G401 (cell line): ENCODE results near the gene TC2N. TPM values are rescaled to one million over a fixed set of nuclear protein-coding genes. Genes with fewer than 3 reads are reported as not detected.

Experiments
- DNase-seq: peaks from one replicate; pipeline ENCODE4 v3.0.0-alpha.2; 2015; ENCODE audit warnings: low spot score
- in situ Hi-C: cut with HindIII; loops from 2 replicates; pipeline ENCODE4 v1.10.0; 2016; ENCODE audit warnings: low sequenced_read_pairs, mixed read lengths
- total RNA-seq: library from RNA; depleted of rRNA; stranded (reverse); fragments of >200 nt; shearing (Covaris generic); gene quantifications from 2 replicates; pipeline ENCODE4 v1.2.3, GENCODE V29; 2014

Gene TC2N
- total RNA-seq, 1 experiment from 2014 or later, result not detected

DNA sequence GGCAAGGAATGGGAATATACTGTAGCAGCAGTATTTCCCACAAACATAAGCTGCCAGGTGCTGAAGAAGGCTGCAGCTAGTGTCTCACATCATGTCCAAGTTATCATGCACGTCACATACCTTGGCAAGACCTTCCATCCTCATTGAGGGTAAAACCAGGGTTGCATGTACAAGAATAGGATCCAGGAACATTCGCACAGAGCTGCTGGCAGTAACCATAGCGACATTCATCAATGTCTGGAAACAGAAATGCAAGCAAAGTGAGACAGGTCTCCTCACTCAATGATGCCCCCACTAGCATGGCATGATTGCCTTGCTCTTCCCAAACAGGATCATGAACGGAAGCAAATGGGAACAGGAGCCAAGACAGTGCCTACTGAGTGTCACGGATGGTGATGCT lies 23.8 kb upstream of the TC2N start:
- no peak for DNase-seq
- in situ Hi-C loops, result no loop called here

DNA sequence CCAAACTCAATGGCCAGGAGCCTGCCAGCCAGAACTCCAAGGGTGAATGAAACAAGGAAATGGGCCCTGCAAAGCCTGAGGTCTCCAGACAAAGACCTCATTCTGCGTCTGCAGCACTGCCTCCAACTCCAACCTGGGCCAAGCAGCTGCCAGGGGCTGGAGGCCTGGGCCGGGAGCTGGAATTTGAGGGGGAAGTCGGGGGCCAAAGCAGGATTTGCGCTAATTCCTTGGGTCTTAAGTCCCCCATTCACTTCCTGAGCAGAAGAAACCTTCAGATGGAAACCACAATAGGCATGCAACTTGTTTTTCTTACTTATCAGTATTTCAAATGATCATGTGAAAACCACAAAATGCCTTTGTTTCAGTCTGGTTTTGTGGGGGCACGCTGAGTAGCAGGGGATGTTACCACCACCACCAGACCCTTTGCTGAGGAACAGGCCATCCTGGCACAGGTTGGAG lies 23.0 kb upstream of the TC2N start:
- in situ Hi-C loops, result no loop called here
- DNase-seq, result no peak

DNA sequence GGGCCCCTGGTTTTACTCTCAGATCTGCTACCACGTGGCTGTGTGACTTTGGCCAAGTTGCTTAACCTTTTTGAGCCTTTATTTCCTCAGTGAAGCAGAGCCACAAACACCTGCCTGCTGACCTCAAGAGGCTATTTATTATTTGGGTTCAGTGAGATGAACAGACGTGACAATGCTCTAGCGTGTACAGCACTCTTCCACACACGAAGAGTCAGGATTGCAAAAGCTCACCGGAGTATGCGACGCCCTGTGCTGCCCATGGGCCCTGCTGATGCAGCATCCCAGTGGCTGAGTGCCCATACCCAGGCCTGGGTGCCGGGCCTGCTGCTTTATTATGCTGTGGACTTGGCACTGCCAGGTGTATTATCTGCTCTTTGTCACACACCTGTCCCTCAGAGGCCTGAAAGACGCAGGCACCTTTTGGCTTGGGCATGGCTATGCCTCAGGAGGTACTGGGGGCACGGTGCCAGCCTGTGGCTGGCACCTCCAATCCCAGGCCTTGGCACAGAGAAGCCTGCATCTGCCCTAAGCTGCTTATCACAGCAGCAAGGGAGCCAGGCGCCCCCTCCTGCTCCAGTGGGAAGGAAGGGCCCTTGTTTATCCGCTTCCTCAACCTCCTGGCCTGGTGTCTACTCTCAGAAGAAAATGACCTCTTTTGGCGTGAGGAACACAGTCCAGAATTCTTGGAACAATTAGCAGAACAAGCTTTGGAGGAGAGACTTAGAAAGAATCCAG lies 22.3 kb upstream of the TC2N start:
- in situ Hi-C loops, result no loop called here
- DNase-seq, result peak; percentile 27

DNA sequence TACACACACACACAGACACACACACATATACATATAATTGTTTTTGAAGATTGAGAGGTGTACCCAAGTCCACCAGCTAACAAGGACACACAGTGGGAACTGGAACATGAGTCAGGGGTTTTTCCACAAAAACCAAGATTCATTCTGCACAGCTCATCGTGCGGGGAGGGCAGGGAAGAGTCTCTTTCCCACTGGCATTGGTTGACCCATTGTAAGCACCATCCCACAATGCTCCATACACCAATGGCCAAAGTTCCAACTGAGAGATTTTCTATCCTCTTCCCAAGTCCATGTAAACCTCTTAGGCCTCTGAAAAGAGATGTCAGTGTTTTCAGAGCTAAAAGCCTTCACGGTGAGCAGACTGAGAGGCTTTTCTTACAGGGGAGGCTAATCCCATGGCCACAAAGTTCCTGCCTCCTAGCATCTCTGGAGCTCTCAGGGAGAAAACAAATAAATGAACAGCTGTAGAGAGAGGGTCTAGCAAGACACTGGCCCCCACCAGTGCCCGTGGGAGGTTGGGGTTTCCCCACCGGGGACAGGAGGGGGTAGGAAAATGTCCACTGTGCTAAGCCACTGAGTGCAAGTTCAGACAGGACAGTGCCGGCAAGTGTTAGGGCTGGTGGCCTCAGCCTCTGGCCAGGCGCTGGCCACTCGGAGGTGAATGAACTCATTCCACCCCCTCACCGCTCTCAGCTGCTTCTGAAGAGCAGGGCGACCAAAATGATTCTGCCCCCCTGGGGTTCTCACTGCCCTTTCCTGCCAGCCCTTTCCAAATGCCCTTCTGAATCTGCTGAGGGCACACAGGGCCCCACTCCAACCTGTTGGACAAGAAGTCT lies 21.5 kb upstream of the TC2N start:
- in situ Hi-C loops, result no loop called here
- DNase-seq, result no peak

DNA sequence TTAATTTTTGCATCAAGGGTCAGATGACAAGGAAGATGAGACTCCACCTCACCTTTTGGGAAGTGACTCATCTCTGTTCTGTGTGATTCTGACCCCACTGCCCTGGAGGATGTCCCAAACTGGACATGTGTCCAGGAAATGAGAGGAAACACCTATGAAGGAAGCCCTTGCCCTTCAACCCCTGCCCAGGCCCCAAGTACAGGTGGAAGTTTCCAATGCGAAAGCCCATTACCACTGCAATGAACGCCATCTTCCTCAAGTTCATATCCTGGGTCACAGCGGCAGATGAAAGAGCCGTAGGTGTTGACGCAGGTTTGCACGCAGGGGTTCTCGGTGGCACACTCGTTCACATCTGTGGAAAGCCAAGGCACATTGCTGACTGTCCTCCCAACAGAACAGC lies 19.6 kb upstream of the TC2N start:
- in situ Hi-C loops, result no loop called here
- DNase-seq, result no peak

DNA sequence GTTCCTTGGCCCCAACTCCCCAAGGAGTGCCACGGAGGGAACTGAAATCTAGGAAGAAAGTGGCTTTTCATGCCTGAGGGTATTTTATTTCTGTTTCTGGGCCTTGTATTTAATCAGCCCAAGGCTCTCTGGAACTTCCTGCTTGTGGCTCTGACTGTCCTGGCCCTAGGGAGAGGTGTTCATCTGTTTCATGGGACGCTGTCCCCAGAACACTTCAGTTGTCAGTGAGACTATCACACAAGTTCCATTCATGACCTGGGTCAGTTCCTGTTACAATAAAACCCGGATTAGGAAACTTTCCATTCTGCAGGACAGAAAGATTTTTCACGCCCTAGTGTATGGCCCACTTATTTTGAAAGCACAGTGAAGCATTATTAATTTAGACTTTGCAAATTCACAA lies 18.5 kb upstream of the TC2N start:
- in situ Hi-C loops, result no loop called here
- no peak for DNase-seq

DNA sequence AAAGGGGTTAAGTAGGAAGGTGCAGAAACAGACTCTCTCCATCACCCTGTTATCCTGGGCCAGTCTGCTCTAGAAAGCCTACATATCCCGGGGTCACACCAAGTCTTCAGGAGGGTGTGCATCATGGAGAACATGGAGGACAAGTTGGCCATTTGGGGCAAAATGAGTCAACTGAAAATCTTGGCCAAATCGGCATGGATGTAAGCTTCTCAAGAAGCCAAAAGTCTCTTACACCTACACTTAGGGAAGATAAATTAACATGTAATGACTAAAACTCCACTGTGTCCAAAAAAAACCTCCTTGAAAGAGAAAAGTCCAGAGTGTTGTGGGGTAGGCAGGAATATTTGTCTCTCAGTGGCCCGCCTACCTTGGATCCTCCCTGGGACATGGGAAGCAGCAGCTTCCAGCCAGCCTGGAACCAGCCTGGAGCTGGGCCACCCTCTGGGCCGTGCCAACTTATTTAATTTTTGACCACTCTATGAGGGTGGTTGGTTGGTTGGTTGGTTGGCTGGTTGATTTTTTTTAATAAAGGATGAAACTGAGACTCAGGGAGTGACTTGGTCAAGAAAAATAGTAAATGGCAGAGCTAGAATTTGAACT lies 17.9 kb upstream of the TC2N start:
- in situ Hi-C loops, result no loop called here
- no peak for DNase-seq

DNA sequence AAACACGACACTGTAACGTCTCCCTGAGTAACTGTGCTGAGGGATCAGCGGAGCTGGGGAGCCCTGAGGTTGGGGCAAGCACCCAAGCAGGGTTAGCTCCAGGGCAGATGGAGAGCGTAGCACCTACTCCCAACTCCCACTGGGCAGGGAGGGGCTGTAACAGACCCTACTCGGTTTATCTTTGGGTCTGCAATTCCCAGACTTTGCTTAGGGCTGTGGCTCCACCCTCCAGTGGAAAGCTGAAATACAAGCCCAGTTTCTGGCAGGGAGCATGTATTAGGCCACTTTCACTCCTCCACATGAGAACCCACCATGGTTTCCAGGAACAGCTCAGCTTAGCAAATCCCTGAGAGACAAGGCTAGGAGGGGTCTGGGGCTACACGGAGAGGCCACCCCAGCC lies 17.3 kb upstream of the TC2N start:
- no peak for DNase-seq
- in situ Hi-C loops, result no loop called here

DNA sequence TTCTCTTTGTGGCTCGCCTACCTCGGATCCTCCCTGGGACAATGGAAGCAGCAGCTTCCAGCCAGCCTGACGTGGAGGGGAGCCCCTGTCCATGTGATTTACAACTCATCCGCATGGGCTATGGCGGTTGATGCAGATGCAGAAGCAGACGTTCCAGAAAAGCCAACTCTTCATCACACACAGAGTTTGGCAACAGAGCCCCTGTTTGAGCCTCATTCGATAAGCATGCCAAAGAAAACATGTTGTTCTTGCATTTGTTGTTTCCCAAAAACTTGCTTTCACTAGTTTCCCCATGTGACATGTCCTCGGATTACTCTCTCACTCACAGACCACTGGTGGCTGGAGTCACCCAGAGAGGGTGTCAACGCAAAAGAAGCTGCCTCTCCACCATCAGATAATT lies 16.4 kb upstream of the TC2N start:
- no peak for DNase-seq
- in situ Hi-C loops, result no loop called here

DNA sequence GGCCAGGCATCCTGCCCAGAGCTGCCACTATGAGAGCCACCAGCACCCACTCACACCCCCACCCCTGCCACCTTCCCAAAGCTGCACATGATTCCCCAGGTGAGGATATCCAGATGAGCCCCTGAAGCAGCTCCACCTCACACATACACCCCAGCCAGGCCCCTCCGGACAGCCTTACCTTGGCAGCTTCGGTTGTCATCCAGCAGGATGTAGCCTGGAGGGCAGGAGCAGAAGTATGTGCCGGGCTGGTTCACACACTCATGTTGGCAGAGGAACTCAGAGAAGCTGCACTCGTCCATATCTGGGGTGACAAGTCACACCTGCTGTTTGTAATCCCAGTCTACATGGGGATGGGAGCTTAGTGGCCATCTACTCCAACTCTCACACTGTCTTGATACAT lies 15.4 kb upstream of the TC2N start:
- in situ Hi-C loops, result no loop called here
- DNase-seq, result no peak

DNA sequence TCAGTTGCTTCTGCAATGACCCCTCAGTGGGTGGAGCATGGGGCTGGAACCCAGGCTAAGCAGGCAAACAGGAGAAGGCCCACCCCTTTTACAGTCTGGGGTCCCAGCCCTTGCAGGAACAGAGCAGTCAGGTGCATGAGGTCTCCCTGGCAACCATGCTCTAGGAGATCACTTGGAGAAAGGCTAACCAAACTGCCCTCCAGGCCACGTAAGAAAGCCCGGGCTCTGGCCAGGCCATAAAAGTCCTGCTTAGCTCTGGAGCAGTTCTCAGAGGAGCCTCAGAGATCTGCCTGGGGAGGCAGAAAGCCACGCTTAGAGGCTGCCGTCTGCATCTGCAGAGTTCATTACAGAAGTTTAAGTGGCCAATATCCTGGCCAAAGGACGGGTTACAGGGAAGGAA lies 15.0 kb upstream of the TC2N start:
- in situ Hi-C loops, result no loop called here
- no peak for DNase-seq

DNA sequence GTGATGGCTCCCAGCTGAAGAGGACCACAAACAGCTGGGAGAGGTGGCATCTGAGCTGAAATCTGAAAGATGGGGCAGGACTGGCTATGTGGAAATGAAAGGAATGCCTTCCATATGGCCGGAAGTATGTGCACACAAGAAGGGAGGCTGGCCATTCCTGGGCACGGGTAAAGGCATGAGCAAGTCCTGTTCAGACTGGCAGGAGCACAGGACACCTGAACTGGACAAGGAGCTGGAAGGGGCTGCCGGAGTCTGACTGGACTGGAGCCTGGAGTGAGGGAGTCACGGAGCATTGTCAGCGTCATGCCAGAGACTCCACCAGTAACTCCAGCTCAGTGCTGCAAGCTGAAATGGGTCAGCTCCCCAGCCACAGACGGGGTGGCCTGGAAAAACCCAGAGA lies 11.9 kb upstream of the TC2N start:
- in situ Hi-C loops, result no loop called here
- no peak for DNase-seq

DNA sequence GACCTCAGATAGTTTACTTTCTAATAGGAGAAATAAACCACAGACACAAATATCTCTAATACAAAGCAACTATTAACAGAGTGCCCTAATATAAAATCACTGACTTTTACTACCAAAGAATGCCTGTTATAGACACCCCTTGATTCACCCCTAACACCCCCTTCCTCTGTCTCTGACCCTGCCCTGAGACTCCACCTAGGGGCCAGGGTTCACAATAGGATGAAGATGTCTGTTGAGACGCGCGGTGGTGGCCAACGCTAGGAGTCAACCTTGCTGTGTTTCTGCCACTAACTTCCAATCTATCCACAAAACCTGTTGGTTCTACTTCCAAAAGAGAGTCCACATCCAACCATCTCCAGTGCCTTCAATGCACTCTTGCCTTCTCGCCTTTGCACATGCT lies 10.9 kb upstream of the TC2N start:
- DNase-seq, result no peak
- in situ Hi-C loops, result no loop called here

DNA sequence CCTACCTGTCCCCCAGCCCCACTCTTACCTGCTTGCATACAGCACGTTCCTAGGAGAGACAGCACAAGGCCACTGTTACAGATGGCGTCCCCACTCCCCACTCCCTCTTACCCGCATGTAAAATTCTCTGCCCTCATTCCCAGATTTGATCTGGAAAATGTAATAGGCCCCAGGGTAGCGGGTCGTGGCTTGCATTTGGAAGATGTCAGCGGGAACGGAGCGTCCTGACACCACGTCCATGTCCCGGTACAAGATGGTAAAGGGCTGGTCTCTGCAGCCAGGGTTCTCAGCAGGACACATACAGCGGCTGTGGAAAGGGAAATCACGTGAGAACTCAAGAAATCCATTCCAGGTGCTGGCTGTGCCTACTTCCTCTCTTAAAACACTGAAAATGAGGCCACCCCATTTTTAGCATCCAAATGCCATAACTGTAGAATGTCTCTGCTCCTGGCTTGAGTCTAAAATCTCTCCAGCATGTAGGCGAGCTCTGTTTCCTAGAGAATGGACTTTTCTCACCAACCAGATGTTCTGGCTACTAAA lies 10.1 kb upstream of the TC2N start:
- in situ Hi-C loops, result no loop called here
- DNase-seq, result no peak

DNA sequence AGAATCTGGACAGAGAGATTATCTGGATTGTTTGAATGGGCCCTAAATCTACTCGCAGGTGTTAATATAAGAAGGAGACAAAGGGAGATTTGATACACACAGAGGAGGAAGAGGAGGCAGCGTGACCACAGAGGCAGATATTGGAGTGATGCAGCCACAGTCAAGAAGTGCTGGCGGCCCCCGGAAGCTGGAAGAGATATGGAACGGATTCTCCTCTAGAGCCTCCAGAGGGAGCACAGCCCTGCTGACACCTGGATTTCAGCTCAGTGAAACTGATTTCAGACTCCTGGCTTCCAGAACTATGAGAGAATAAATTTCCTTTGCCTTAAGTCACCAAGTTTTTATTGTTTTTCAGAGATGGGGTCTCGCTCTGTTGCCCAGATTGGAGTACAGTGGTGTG lies 9.2 kb upstream of the TC2N start:
- in situ Hi-C loops, result no loop called here

DNA sequence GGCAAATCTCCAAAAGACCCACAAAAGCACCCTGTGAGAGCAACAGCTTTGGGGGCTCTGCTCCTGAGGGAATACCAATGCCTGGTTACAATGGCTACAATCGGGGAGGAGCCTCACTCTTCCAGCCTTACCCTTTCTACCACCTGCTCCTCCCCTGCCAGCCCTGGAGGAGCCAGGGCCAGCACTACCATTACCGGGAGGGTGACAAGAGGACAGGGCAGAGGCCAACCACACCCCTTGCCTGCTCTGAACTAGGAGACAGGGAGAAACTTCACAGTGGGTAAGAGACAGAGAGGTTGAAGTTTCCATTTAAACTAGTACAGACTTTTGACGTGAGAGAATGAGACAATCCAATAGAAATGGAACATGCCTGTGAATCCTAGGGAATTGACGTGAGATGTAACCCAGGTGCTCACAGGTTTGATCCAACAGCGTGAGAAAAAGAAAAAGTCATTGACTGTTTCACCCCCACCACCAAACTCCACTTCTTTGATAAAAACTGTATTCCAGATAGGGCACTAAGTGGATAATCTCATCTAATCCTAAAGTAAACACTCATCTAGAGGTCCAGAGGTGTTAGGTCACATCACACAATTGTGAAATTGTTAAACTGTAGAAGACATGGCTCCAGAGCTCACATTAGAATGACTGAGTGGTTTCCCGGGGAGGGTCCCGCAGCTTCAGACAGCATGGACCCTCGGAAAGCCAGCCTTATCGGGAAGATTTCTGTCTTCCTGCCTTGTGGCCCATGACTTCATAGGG lies 8.4 kb upstream of the TC2N start:
- in situ Hi-C loops, result no loop called here

More for the DNA sequence above, 9.2 kb upstream of the TC2N start:
- DNase-seq, result no peak

DNA sequence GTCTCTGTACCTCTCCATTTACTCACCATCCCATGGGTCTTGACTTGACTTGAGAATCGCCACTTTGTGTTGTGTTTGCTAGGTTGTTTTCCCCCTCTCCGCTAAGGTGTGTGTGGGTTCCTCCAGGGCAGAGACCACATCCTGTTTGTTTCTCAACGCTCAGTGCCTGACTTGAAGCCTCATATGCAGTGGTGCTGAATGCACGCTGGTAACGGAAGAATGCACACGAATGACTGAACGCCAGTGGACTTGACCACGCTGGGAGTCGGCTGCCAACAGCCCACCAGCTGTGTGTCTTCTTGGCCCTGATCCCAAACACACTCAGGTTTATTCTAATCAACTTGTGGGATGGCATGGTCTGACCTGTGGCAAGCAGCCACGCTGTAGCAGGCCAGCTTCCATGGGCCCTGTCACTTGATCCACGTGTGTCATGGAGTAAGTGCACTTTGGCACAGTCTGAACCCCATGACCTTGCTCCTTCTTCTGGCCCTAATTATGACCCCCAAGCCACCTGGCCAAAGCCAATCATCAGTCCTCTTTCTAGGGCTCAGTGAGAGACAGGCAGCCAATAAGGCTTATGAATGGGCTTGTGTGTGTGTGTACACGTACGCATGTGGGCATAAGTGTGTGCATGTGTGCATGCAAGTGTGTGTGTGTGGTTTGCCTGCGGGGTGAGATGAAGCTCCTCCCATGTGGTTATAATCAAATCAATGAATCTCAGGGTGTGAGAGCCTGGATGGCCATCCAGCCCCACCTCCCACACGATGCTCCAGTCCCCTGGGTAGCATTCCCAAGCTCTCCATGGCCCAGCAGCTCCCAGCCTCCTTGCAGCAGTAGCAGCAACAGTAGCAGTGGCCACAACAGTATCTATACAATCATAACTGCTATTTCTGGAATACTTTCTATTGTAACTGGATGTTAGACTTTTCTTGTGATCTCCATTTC lies 6.4 kb upstream of the TC2N start:
- in situ Hi-C loops, result no loop called here
- no peak for DNase-seq

More for the DNA sequence above, 8.4 kb upstream of the TC2N start:
- no peak for DNase-seq
